ENCODE measurements around the gene MOGAT1.
"Not testable (repeated sequence)": the region's sequence is repeated elsewhere in the genome, so short reads cannot be mapped to it uniquely, and the experiment has no call there.

MOGAT1 gene

GRCh38 chr2:222669353-222669752 is 2.1 kb upstream of the MOGAT1 start:
- in situ Hi-C loops (cut with HindIII; ENCODE audit: low sequenced_read_pairs): no loop called here

GRCh38 chr2:222670191-222671038 is 1.0 kb upstream of the MOGAT1 start:
- in situ Hi-C loops (cut with HindIII; ENCODE audit: low sequenced_read_pairs): no loop called here

DNA sequence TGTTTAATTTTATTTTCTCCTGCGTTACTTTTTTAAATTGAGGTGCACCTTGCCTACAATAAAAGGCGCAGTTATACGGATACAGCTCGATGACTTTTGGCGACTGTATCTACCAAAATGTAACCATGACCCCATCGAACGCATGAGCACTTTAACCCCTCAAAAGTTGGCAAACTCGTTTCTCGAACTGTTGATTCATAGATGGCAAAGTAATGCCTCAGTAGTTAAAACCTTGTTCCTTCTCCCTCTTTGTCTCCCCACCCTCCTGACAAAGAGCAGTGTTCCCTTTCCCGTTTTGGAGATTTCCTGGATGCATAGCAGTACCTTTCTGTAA is 577 bp downstream of the MOGAT1 start:
- in situ Hi-C loops (cut with HindIII; ENCODE audit: low sequenced_read_pairs): no loop called here

DNA sequence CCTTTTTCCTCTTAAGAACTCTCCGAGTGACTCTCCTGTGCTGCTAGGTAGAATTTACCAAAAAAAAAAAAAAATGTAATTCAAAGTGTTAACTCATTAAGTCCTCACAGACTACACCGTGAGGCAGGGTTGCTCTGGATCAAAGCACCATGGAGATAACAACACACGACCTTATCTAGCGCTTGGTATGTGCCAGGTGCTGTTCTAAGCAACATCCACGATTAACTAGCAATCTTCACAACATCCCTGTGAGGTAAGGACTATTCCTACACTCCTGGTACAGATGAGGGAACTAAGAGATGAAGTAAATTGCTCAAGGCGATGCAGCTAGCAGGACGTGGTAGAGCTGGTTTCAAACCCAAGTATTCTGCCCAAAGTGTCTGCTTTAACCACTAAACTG is 1.8 kb downstream of the MOGAT1 start:
- in situ Hi-C loops (cut with HindIII; ENCODE audit: low sequenced_read_pairs): no loop called here

DNA sequence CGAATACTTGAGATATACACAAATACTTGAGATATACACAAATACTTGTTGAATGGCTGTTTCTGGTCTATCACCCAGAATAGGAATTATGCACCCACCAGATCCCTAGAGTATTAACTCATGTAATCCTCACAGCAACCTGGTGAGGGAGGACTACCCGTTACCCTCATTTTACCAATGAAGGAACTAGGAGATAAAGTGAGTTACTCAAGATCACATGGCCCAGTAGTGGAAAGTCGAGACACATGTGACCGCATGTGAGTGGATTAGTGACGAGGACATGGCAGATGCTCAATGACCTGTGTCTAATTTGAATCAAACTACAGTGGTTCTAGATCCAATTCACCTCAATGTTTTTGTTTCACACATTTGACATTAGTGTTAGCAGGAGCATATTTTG is 2.4 kb downstream of the MOGAT1 start:
- in situ Hi-C loops (cut with HindIII; ENCODE audit: low sequenced_read_pairs): no loop called here

DNA sequence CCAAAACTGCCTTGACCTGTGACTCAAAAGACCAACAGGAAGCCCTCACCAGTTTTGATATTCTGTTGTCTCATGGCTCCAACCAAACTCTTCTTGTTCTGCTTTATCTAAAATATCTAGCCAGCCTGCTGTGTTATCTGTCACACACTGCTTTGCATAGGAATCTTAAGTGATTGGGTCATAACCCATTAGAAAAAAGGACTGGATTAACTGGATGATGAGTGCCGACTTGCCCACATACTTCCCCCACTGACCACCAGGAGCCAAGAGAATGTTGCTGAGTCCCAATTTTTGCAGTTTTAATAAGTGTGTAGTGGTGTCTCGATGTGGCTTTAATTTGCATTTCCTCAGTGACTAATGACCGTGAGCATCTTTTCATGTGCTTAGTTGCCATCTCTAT is 6.5 kb downstream of the MOGAT1 start:
- in situ Hi-C loops (cut with HindIII; ENCODE audit: low sequenced_read_pairs): no loop called here

GRCh38 chr2:222683805-222684204 is 12.3 kb downstream of the MOGAT1 start:
- in situ Hi-C loops (cut with HindIII; ENCODE audit: low sequenced_read_pairs): loop anchor here (10.0 kb wide), 1 partner anchor 59 kb away; no protein-coding TSS in a partner anchor

DNA sequence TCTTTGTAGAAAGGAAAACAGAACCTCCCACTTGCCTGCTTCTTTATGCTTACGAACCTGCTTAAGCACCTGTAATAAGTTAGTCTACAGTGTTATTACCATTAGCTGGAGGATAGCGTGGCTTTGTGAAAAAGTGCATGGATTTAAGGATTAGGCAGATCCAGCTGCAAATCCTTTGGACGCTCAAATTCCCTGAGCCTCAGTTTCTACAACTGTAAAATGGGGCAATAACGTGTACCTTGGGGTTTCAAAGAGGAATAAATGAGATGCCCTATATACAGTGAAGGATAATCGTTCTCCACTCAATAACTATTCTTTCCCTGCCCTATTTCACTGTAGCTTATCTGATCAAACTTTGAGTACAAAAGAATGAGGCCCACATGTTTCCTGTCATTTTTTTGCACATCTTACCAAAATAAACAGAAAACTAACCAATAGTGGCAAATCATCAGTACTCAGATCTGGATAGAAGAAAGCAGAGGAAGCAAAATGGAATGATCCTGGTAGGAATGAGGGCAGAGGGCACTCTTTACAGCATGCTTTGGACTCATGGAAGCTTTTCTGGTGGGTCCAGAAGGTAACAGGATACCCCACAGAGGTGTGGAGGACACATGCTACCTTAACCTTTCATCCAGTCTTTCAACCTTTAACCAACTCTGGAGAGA is 14.8 kb downstream of the MOGAT1 start:
- in situ Hi-C loops (cut with HindIII; ENCODE audit: low sequenced_read_pairs): loop anchor here (5.0 to 10.0 kb wide), 2 partner anchors 61 to 76 kb away; no protein-coding TSS in a partner anchor

DNA sequence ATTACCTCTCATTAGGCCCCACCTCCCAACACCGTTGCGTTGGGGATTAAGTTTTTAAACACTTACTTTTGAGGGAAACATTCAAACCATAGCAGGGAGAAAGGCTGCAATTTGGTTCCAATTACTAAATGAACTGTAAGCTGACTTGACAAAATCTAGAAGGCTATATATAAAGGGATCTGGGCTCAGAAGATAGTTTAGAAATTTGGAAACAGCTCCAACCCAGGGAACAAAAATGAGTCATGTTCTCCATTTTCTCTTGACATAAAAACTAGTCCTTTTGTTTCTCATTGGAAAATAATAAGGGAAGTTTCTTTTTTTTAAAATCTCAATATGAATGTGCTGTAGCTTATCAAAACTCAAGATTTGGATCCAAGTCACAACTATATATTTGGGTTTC is 17.5 kb downstream of the MOGAT1 start:
- in situ Hi-C loops (cut with HindIII; ENCODE audit: low sequenced_read_pairs): loop anchor here (5.0 to 10.0 kb wide), 2 partner anchors 64 to 73 kb away; no protein-coding TSS in a partner anchor

GRCh38 chr2:222689322-222689721 is 17.9 kb downstream of the MOGAT1 start:
- in situ Hi-C loops (cut with HindIII; ENCODE audit: low sequenced_read_pairs): loop anchor here (5.0 to 10.0 kb wide), 2 partner anchors 65 to 73 kb away; no protein-coding TSS in a partner anchor

- in situ Hi-C loops (cut with HindIII; ENCODE audit: low sequenced_read_pairs): no loop called here
These were observed 19.2 kb downstream of the MOGAT1 start for GRCh38 chr2:222690564-222691200.

GRCh38 chr2:222693413-222693812 is 22.0 kb downstream of the MOGAT1 start:
- in situ Hi-C loops (cut with HindIII; ENCODE audit: low sequenced_read_pairs): not testable (repeated sequence)

GRCh38 chr2:222693837-222694236 is 22.4 kb downstream of the MOGAT1 start:
- in situ Hi-C loops (cut with HindIII; ENCODE audit: low sequenced_read_pairs): no loop called here

DNA sequence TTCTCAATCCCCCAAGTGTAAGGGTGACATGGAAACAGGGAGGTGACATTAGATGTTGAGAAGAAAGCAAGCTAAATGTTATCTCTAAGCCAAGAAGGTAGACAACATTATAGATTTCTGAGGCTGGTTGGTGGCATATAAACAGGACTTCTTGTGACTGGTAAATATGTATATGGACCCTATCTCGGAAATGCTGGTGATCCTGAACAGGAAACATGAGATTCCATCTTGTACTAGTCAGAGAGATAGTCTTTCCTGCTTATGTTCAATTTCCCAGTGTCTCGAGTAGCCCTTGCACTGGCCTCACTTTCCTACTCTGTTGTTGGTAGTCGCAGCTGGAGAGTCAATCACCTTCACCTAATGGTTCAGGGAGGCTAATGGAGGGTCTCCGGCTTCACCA is 26.8 kb downstream of the MOGAT1 start:
- in situ Hi-C loops (cut with HindIII; ENCODE audit: low sequenced_read_pairs): no loop called here

GRCh38 chr2:222701233-222701632 is 29.8 kb downstream of the MOGAT1 start:
- in situ Hi-C loops (cut with HindIII; ENCODE audit: low sequenced_read_pairs): no loop called here

DNA sequence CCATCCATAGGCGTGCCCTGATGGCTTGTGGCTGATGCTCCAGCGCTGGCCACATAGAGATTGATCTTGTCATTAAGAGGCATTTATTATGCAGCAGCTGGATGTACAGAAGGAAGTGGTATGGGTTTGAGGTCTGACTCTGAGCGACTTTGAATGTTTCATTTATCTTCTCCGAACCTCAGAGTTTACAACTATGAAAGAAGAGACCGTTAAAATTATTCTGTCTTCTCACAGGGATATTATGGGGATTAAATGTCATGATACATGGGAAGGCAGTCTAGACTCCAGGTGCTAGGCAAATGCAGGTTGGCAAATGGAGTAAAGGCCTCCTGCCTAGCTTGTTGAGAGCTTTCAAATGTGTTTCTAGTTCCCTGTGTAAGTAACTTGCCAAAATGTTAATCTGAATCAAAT is 30.3 kb downstream of the MOGAT1 start:
- in situ Hi-C loops (cut with HindIII; ENCODE audit: low sequenced_read_pairs): no loop called here

- in situ Hi-C loops (cut with HindIII; ENCODE audit: low sequenced_read_pairs): no loop called here
These were observed 31.6 kb downstream of the MOGAT1 start for GRCh38 chr2:222703091-222703490.

DNA sequence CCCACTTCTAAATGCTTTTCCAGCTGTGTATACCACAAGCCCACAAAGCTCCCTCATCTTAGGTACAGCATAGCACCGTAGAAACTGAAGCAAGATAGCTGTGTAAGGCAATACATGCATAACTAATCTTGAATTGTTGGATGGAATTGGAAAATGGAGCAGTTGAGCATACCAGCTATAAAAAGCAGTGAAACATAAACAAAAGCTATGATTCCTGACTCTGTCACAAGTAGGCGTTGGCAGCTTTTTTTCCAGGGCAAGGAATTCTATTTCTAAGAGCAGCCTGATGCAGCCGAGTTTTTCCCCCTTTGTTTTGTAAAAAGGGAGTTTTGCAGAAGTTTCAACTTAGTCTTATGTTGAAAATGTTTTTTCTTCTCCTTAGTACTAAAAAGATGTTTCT is 32.4 kb downstream of the MOGAT1 start:
- in situ Hi-C loops (cut with HindIII; ENCODE audit: low sequenced_read_pairs): no loop called here

- in situ Hi-C loops (cut with HindIII; ENCODE audit: low sequenced_read_pairs): no loop called here
These were observed 35.2 kb downstream of the MOGAT1 start for GRCh38 chr2:222706616-222707015.

GRCh38 chr2:222707102-222707688 is 35.7 kb downstream of the MOGAT1 start:
- in situ Hi-C loops (cut with HindIII; ENCODE audit: low sequenced_read_pairs): no loop called here

DNA sequence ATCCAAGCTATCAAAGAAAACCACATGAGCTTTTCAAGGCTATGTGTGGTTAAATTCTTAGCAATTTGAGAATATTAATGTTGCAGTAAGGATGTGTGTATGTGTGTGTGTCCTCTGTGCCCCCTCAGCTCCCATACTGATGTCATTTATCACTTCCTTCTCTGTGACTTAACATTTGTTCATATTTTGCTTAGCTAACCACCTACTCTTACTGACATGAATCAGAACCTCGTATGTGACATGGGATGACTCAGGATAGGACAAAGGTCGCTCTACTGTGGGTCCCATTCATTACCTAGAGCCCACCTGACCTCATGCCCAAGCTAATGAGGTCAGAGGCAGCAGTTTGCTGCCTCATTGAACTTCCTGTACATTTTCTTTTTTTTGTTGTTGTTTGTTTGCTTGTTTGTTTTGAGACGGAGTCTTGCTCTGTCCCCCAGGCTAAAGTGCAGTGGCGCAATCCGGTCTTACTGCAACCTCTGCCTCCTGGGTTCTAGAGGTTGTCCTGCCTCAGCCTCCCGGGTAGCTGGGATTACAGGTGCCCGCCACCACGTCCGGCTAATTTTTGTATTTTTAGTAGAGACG is 36.3 kb downstream of the MOGAT1 start:
- in situ Hi-C loops (cut with HindIII; ENCODE audit: low sequenced_read_pairs): no loop called here
